ENCODE results near the gene LRBA.

LRBA gene

GRCh38 chr4:150230561-150230960 lies 784.5 kb downstream of the LRBA start:
- no peaks in the 10 kb centered on the region for H3K4me1 Mint-ChIP-seq
- no peak for DNase-seq (ENCODE audit: low spot score in 2 of 2)
- peaks cover 2% of the 10 kb centered on the region for H3K36me3 Mint-ChIP-seq (ENCODE audit: insufficient read depth)
- H3K4me3 Mint-ChIP-seq: no peak overlapping the region
- H3K9me3 Mint-ChIP-seq: no peaks in the 10 kb centered on the region
- H3K27me3 Mint-ChIP-seq: peaks cover 77% of the 10 kb centered on the region
- H3K27ac Mint-ChIP-seq (ENCODE audit: low read depth): no peak overlapping the region
- ATAC-seq (replicated peaks; ENCODE audit: extremely low read depth, poor library complexity, severe bottlenecking): no peak

- DNase-seq (ENCODE audit: low spot score in 2 of 2): no peak
Measured at GRCh38 chr4:150229520-150229919, 785.6 kb downstream of the LRBA start.

GRCh38 chr4:150224896-150225591 lies 790.0 kb downstream of the LRBA start:
- no peak overlapping the region for H3K4me3 Mint-ChIP-seq
- H3K9me3 Mint-ChIP-seq: no peaks in the 10 kb centered on the region
- H3K27ac Mint-ChIP-seq (ENCODE audit: low read depth): no peak overlapping the region
- DNase-seq (ENCODE audit: low spot score in 2 of 2) (no peak), ATAC-seq (replicated peaks; ENCODE audit: extremely low read depth, poor library complexity, severe bottlenecking) (no peak)
- H3K4me1 Mint-ChIP-seq: no peaks in the 10 kb centered on the region
- H3K27me3 Mint-ChIP-seq: peaks cover 43% of the 10 kb centered on the region
- peaks cover 2% of the 10 kb centered on the region for H3K36me3 Mint-ChIP-seq (ENCODE audit: insufficient read depth)

More at GRCh38 chr4:150229520-150229919, 785.6 kb downstream of the LRBA start:
- Mint-ChIP-seq H3K4me3 (no peak overlapping the region), H3K27ac (ENCODE audit: low read depth) (no peak overlapping the region), H3K36me3 (ENCODE audit: insufficient read depth) (peaks cover 2% of the 10 kb centered on the region), H3K9me3 (no peaks in the 10 kb centered on the region), H3K27me3 (peaks cover 70% of the 10 kb centered on the region), H3K4me1 (no peaks in the 10 kb centered on the region)
- ATAC-seq (replicated peaks; ENCODE audit: extremely low read depth, poor library complexity, severe bottlenecking): no peak

- ATAC-seq (replicated peaks; ENCODE audit: extremely low read depth, poor library complexity, severe bottlenecking) (no peak), DNase-seq (ENCODE audit: low spot score in 2 of 2) (no peak)
- H3K36me3 Mint-ChIP-seq (ENCODE audit: insufficient read depth): no peaks in the 10 kb centered on the region
- no peak overlapping the region for H3K27ac Mint-ChIP-seq (ENCODE audit: low read depth)
- H3K4me1 Mint-ChIP-seq: no peaks in the 10 kb centered on the region
- no peak overlapping the region for H3K4me3 Mint-ChIP-seq
- no peaks in the 10 kb centered on the region for H3K27me3 Mint-ChIP-seq
- no peaks in the 10 kb centered on the region for H3K9me3 Mint-ChIP-seq
Measured at GRCh38 chr4:150219841-150220240, 795.2 kb downstream of the LRBA start.

- Mint-ChIP-seq H3K4me1 (no peaks in the 10 kb centered on the region), H3K4me3 (no peak overlapping the region), H3K36me3 (ENCODE audit: insufficient read depth) (no peaks in the 10 kb centered on the region), H3K27ac (ENCODE audit: low read depth) (no peak overlapping the region), H3K9me3 (no peaks in the 10 kb centered on the region), H3K27me3 (no peaks in the 10 kb centered on the region)
- DNase-seq (ENCODE audit: low spot score in 2 of 2) (no peak), ATAC-seq (replicated peaks; ENCODE audit: extremely low read depth, poor library complexity, severe bottlenecking) (no peak)
Measured at GRCh38 chr4:150218447-150218846, 796.6 kb downstream of the LRBA start.

- no peak overlapping the region for H3K4me3 Mint-ChIP-seq
- no peaks in the 10 kb centered on the region for H3K27me3 Mint-ChIP-seq
- H3K9me3 Mint-ChIP-seq: no peaks in the 10 kb centered on the region
- ATAC-seq (replicated peaks; ENCODE audit: extremely low read depth, poor library complexity, severe bottlenecking) (no peak), DNase-seq (ENCODE audit: low spot score in 2 of 2) (no peak)
- no peaks in the 10 kb centered on the region for H3K36me3 Mint-ChIP-seq (ENCODE audit: insufficient read depth)
- H3K4me1 Mint-ChIP-seq: no peaks in the 10 kb centered on the region
- no peak overlapping the region for H3K27ac Mint-ChIP-seq (ENCODE audit: low read depth)
Measured at GRCh38 chr4:150217808-150218207, 797.3 kb downstream of the LRBA start.

- ATAC-seq (replicated peaks; ENCODE audit: extremely low read depth, poor library complexity, severe bottlenecking) (no peak), DNase-seq (ENCODE audit: low spot score in 2 of 2) (no peak)
- Mint-ChIP-seq H3K4me1 (no peaks in the 10 kb centered on the region), H3K27ac (ENCODE audit: low read depth) (no peak overlapping the region), H3K27me3 (peaks cover 4% of the 10 kb centered on the region), H3K4me3 (no peak overlapping the region), H3K9me3 (no peaks in the 10 kb centered on the region), H3K36me3 (ENCODE audit: insufficient read depth) (no peaks in the 10 kb centered on the region)
Measured at GRCh38 chr4:150217192-150217591, 797.9 kb downstream of the LRBA start.

- ATAC-seq (replicated peaks; ENCODE audit: extremely low read depth, poor library complexity, severe bottlenecking) (no peak), DNase-seq (ENCODE audit: low spot score in 2 of 2) (no peak)
- Mint-ChIP-seq H3K27ac (ENCODE audit: low read depth) (no peak overlapping the region), H3K36me3 (ENCODE audit: insufficient read depth) (no peaks in the 10 kb centered on the region), H3K4me1 (no peaks in the 10 kb centered on the region), H3K27me3 (peaks cover 8% of the 10 kb centered on the region), H3K9me3 (no peaks in the 10 kb centered on the region), H3K4me3 (no peak overlapping the region)
Measured at GRCh38 chr4:150216726-150217125, 798.4 kb downstream of the LRBA start.

- no peak for DNase-seq (ENCODE audit: low spot score in 2 of 2)
- no peaks in the 10 kb centered on the region for H3K36me3 Mint-ChIP-seq (ENCODE audit: insufficient read depth)
- no peak overlapping the region for H3K27ac Mint-ChIP-seq (ENCODE audit: low read depth)
- H3K4me1 Mint-ChIP-seq: no peaks in the 10 kb centered on the region
- ATAC-seq (replicated peaks; ENCODE audit: extremely low read depth, poor library complexity, severe bottlenecking): no peak
- no peaks in the 10 kb centered on the region for H3K9me3 Mint-ChIP-seq
- no peak overlapping the region for H3K4me3 Mint-ChIP-seq
- peaks cover 19% of the 10 kb centered on the region for H3K27me3 Mint-ChIP-seq
Measured at GRCh38 chr4:150215601-150216000, 799.5 kb downstream of the LRBA start.
